Measurements from ENCODE around the gene MOG.

DNA sequence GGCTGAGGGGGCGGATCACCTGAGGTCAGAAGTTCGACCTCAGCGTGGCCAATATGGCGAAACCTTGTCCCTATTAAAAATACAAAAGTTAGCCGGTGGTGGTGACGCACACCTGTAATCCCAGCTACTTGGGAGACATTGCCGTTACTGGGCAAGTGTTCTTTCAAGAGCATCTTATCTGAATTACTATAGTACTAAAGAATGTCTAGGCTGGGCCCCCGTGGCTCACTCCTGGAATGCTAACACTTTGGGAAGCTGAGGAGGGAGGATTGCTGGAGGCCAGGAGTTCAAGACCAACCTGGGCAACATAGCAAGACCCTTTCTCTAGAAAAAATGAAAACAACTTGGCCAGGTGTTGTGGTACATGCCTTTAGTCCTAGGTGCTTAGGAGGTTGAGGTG lies 24.9 kb downstream of the MOG start:
- TF ChIP-seq, protein P1, sequence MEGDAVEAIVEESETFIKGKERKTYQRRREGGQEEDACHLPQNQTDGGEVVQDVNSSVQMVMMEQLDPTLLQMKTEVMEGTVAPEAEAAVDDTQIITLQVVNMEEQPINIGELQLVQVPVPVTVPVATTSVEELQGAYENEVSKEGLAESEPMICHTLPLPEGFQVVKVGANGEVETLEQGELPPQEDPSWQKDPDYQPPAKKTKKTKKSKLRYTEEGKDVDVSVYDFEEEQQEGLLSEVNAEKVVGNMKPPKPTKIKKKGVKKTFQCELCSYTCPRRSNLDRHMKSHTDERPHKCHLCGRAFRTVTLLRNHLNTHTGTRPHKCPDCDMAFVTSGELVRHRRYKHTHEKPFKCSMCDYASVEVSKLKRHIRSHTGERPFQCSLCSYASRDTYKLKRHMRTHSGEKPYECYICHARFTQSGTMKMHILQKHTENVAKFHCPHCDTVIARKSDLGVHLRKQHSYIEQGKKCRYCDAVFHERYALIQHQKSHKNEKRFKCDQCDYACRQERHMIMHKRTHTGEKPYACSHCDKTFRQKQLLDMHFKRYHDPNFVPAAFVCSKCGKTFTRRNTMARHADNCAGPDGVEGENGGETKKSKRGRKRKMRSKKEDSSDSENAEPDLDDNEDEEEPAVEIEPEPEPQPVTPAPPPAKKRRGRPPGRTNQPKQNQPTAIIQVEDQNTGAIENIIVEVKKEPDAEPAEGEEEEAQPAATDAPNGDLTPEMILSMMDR (IDR thresholded peaks at IDR 0.05; ENCODE audit: low read depth, low read length), result no peak
- TF ChIP-seq EZH2phosphoT487 (IDR thresholded peaks at IDR 0.05; ENCODE audit: low read depth), result no peak

All from OCI-LY3 (cell line).